K562 (cell line): ENCODE data around the gene HDAC9. TPM values are rescaled to one million over a fixed set of nuclear protein-coding genes. Genes with fewer than 3 reads are reported as not detected.

ENCODE experiments used
- ATAC-seq: fragments of 200-7000 bp; cut with Tn5 transposase; 3 replicates; pipeline ENCODE4 v1.9.1; 2020; ENCODE audit warnings: moderate library complexity
- BruUV-seq: library from RNA; stranded (reverse); fragments of 400-500 nt; replicated peaks from 2 replicates; lab custom pipeline; 2021; lab: Mats Ljungman, UMichigan
- CTCF ChIA-PET: fragments of 300-600 bp; formaldehyde crosslinking; extraction: SDS; loops from one replicate; lab custom pipeline; 2021; ENCODE audit warnings: low intra/inter-chr PET ratio; lab: Yijun Ruan, JAX
- POLR2A ChIA-PET: fragments of 300-600, 350-650 bp; sonication (Branson Sonifier 250); formaldehyde crosslinking; extraction: SDS; loops from one replicate; lab custom pipeline; 2021; ENCODE audit warnings: antibody characterized with exemption, inconsistent platforms; lab: Yijun Ruan, JAX
- DNase-seq, 4 experiments: peaks; one replicate each; pipeline versions ENCODE4 v3.0.0 to v3.0.0-alpha.2; 2011 to 2018; ENCODE audit warnings: low spot score in 3 of 4, mixed read lengths in 3 of 4; ENCODE audit errors: extremely low read depth in 1 of 4
- FAIRE-seq: peaks from 2 replicates; lab custom pipeline; 2011; peaks lifted over from hg19 to GRCh38; lab: Jason Lieb, UNC
- H2AFZ ChIP-seq: 2 replicates; pipeline ENCODE4 v1.6.0; 2011; ENCODE audit warnings: low read depth, low read length, control low read depth, inconsistent platforms
- H3K27ac ChIP-seq: fragments of 200-600 bp; 3 replicates; pipeline ENCODE4 v1.8.0; 2011; ENCODE audit warnings: low read depth, mild to moderate bottlenecking, control low read depth, inconsistent platforms, low read length, moderate library complexity, mixed read lengths; ENCODE audit errors: extremely low read depth
- H3K27me3 ChIP-seq, 2 experiments: fragments of 300-600 bp in 1 of 2; 2 replicates in 1 of 2; 3 replicates in 1 of 2; pipeline versions ENCODE4 v1.6.0 to v1.8.0; 2011; ENCODE audit warnings: inconsistent platforms in 2 of 2, low read length in 2 of 2, mild to moderate bottlenecking in 1 of 2, mixed read lengths in 1 of 2, moderate library complexity in 1 of 2; ENCODE audit not compliant: control insufficient read depth in 2 of 2, insufficient read depth in 2 of 2
- H3K36me3 ChIP-seq: fragments of 300-600 bp; 3 replicates; pipeline ENCODE4 v1.8.0; 2011; ENCODE audit warnings: mild to moderate bottlenecking, low read length, inconsistent platforms; ENCODE audit not compliant: control insufficient read depth, insufficient read depth
- H3K4me1 ChIP-seq, 2 experiments: fragments of 200-600 bp in 1 of 2; replicated peaks in 1 of 2; 2 replicates in 1 of 2; 3 replicates in 1 of 2; pipeline versions ENCODE4 v1.5.1 to v1.8.0; 2011; ENCODE audit warnings: inconsistent platforms in 2 of 2, low read length in 2 of 2, mild to moderate bottlenecking in 1 of 2, mixed read lengths in 1 of 2, moderate library complexity in 1 of 2; ENCODE audit not compliant: control insufficient read depth in 2 of 2, insufficient read depth in 2 of 2
- H3K4me2 ChIP-seq: 2 replicates; pipeline ENCODE4 v1.6.1; 2011; ENCODE audit warnings: low read length, control low read depth, inconsistent platforms, mixed read lengths; ENCODE audit not compliant: insufficient read depth
- H3K4me3 ChIP-seq: fragments of 200-600 bp; sonication (generic), shearing (Covaris generic); 2 replicates; pipeline ENCODE4 v1.5.1; 2016; ENCODE audit warnings: control low read depth, inconsistent platforms
- H3K79me2 ChIP-seq: fragments of 200-600 bp; 3 replicates; pipeline ENCODE4 v1.8.0; 2011; ENCODE audit warnings: low read length, inconsistent platforms; ENCODE audit not compliant: control insufficient read depth, insufficient read depth
- H3K9ac ChIP-seq, 2 experiments: 2 replicates each; pipeline versions ENCODE4 v1.6.0 to v1.6.1; 2011; ENCODE audit warnings: low read depth in 2 of 2, low read length in 2 of 2, control low read depth in 1 of 2, inconsistent platforms in 1 of 2, mild to moderate bottlenecking in 1 of 2, mixed read lengths in 1 of 2; ENCODE audit not compliant: insufficient read depth in 1 of 2
- H3K9me1 ChIP-seq: one replicate; pipeline ENCODE4 v1.6.0; 2011; ENCODE audit warnings: inconsistent platforms, mild to moderate bottlenecking, low read length, moderate library complexity; ENCODE audit not compliant: control insufficient read depth, insufficient read depth
- H3K9me3 ChIP-seq: replicated peaks from 2 replicates; pipeline ENCODE4 v1.5.1; 2011; ENCODE audit warnings: low read depth, low read length, inconsistent platforms; ENCODE audit not compliant: control insufficient read depth, insufficient read depth
- H4K20me1 ChIP-seq: replicated peaks from 2 replicates; pipeline ENCODE4 v1.6.1; 2011; ENCODE audit warnings: low read length, inconsistent platforms, mixed read lengths; ENCODE audit not compliant: control insufficient read depth, insufficient read depth
- CBX5 ChIP-seq: IDR thresholded peaks from 2 replicates; pipeline ENCODE4 v1.6.1; 2014; ENCODE audit warnings: low read depth, borderline replicate concordance
- ETS1 ChIP-seq: conservative IDR thresholded peaks from 2 replicates; pipeline ENCODE4 v1.6.1; 2011; ENCODE audit warnings: low read depth, mild to moderate bottlenecking, low read length; ENCODE audit not compliant: control insufficient read depth
- FOXJ2 ChIP-seq: fragments of 200-800 bp; sonication (Bioruptor generic); IDR thresholded peaks from 2 replicates; pipeline ENCODE4 v1.6.1; 2016; ENCODE audit warnings: missing genetic modification characterization, missing compliant biosample characterization
- FOXM1 ChIP-seq, 2 experiments: fragments of 450-650 bp in 1 of 2; sonication (generic) in 1 of 2; formaldehyde crosslinking in 1 of 2; IDR thresholded peaks; 2 replicates each; pipeline versions ENCODE4 v1.6.1 to v1.9.0; 2017 to 2022; ENCODE audit warnings: low read depth in 2 of 2, mild to moderate bottlenecking in 2 of 2, missing genetic modification reagents in 1 of 2, moderate library complexity in 1 of 2
- GTF2A2 ChIP-seq: IDR thresholded peaks from 2 replicates; pipeline ENCODE4 v1.6.1; 2016; ENCODE audit warnings: mild to moderate bottlenecking, missing genetic modification characterization, missing compliant biosample characterization
- KLF6 ChIP-seq: fragments of 250-450 bp; sonication (Bioruptor Pico); IDR thresholded peaks from 2 replicates; pipeline ENCODE4 v1.4.0; 2020; ENCODE audit warnings: mild to moderate bottlenecking, moderate library complexity, borderline replicate concordance
- NFE2 ChIP-seq: IDR thresholded peaks from 2 replicates; pipeline ENCODE4 v1.6.1; 2014; ENCODE audit warnings: antibody characterized with exemption, low read depth
- NFIX ChIP-seq: fragments of 250-450 bp; sonication (Bioruptor Pico); IDR thresholded peaks from 2 replicates; pipeline ENCODE4 v1.4.0; 2020; ENCODE audit warnings: low read depth, mild to moderate bottlenecking, moderate library complexity
- SIRT6 ChIP-seq: IDR thresholded peaks from one replicate; pipeline ENCODE4 v1.6.1; 2012; ENCODE audit warnings: low read depth, mild to moderate bottlenecking, control low read depth, inconsistent platforms, low read length, moderate library complexity
- SREBF2 ChIP-seq: sonication (generic); formaldehyde crosslinking; IDR thresholded peaks from 2 replicates; pipeline ENCODE4 v1.4.0; 2020; ENCODE audit warnings: mild to moderate bottlenecking, missing genetic modification reagents
- SRSF3 ChIP-seq: fragments of 200-400 bp; formaldehyde crosslinking; IDR thresholded peaks from 2 replicates; pipeline ENCODE4 v1.6.1; 2016; ENCODE audit warnings: mild to moderate bottlenecking, low read length, moderate library complexity; ENCODE audit not compliant: insufficient read depth
- SRSF7 ChIP-seq: fragments of 200-400 bp; formaldehyde crosslinking; optimal IDR thresholded peaks from 2 replicates; pipeline ENCODE3; 2017; ENCODE audit warnings: mild to moderate bottlenecking, low read depth, low read length
- ZNF121 ChIP-seq: sonication (generic); formaldehyde crosslinking; conservative IDR thresholded peaks from 2 replicates; pipeline ENCODE4 v1.8.0; 2022; ENCODE audit warnings: missing genetic modification reagents
- ZNF324 ChIP-seq: fragments of 250-450 bp; sonication (Bioruptor Pico); IDR thresholded peaks from 2 replicates; pipeline ENCODE4 v1.4.0; 2020; ENCODE audit warnings: mild to moderate bottlenecking
- WGBS: fragments of 100-300 bp; shearing (Covaris generic); methylation state at CpG from one replicate; pipeline ENCODE4 v1.1.6; 2016; ENCODE audit warnings: low coverage, mixed read lengths; ENCODE audit not compliant: insufficient coverage; ENCODE audit errors: missing lambda C conversion rate; 5-methylcytosine and 5-hydroxymethylcytosine counted together
- in situ Hi-C: fragments of 300-500 bp; cut with MboI; formaldehyde crosslinking; loops from 4 replicates; pipeline ENCODE4 v1.15.0; 2018; ENCODE audit warnings: inconsistent platforms, mixed read lengths
- intact Hi-C: fragments of 100-400 bp; cut with micrococcal nuclease; formaldehyde crosslinking; loops from 2 replicates; pipeline ENCODE4 v1.14.2; 2022
- polyA plus RNA-seq, 8 experiments: library from polyadenylated mRNA; depleted of rRNA in 4 of 8; stranded (reverse) in 5 of 8; unstranded in 3 of 8; fragments of >200 nt; fragmentation: Nextera tagmentation in 2 of 8; fragmentation: Illumina TruSeq in 1 of 8; extraction: Ambion mirVana in 2 of 8; extraction: Trizol in 1 of 8; gene quantifications; 2 replicates each; pipeline versions ENCODE4 v1.2.1 to v1.2.3, GENCODE V29; 2011 to 2014; ENCODE audit warnings: inconsistent platforms in 1 of 8, missing spikeins in 1 of 8
- total RNA-seq, 7 experiments: library from RNA; depleted of rRNA in 6 of 7; stranded (reverse); fragments of >200 nt in 6 of 7; fragmentation: Illumina TruSeq in 2 of 7; extraction: Trizol in 2 of 7; gene quantifications; 2 replicates each; pipeline versions ENCODE4 v1.2.1 to v1.2.3, GENCODE V29; 2011 to 2021; ENCODE audit warnings: low replicate concordance in 1 of 7

HDAC9 gene
- total and polyA plus RNA-seq, 9 of the 15 experiments (the other 6 are each of a cell fraction or from before 2014, with no cell fraction given), result 0.08 to 0.91 (median 0.33) TPM

GRCh38 chr7:18900236-18900635 is 404.7 kb downstream of the HDAC9 start:
- Histone ChIP-seq H2AFZ (no peak overlapping the region), H4K20me1 (no peaks in the 10 kb centered on the region), H3K79me2 (no peaks in the 10 kb centered on the region), H3K36me3 (no peaks in the 10 kb centered on the region), H3K9me1 (no peaks in the 10 kb centered on the region), H3K27ac (no peak overlapping the region), H3K4me3 (no peak overlapping the region), H3K9me3 (0 out of 2 replicates have a peak, but pooled peaks cover 1% of the 10 kb centered on the region), H3K9ac (no peak overlapping the region), H3K4me1 (no peaks in the 10 kb centered on the region), H3K4me2 (no peak overlapping the region), H3K27me3 (no peaks in the 10 kb centered on the region)
- POLR2A ChIA-PET, result no interaction called here
- ATAC-seq (no peak), FAIRE-seq (no peak), DNase-seq (no peak)
- WGBS, result 3% methylated on average over 3 of the region's 3 CpGs
- no peak for TF ChIP-seq ZNF324 (CRISPR knock-in tag)
- no peak for TF ChIP-seq SRSF7
- no peak for TF ChIP-seq FOXM1 (IDR thresholded peaks at IDR 0.05; ENCODE audit: low read depth)
- no peak for TF ChIP-seq FOXM1 (CRISPR knock-in tag; IDR thresholded peaks at IDR 0.05; ENCODE audit: low read depth)
- TF ChIP-seq SREBF2 (CRISPR knock-in tag), result no peak
- TF ChIP-seq KLF6 (CRISPR knock-in tag), result no peak
- TF ChIP-seq FOXJ2 (tag), result no peak
- no peak for TF ChIP-seq SIRT6
- no peak for TF ChIP-seq SRSF3
- no peak for TF ChIP-seq GTF2A2
- no peak for TF ChIP-seq CBX5
- no peak for TF ChIP-seq NFE2
- TF ChIP-seq ETS1, result no peak
- no peak for TF ChIP-seq NFIX (CRISPR knock-in tag)
- TF ChIP-seq ZNF121, result no peak
- CTCF ChIA-PET, result no interaction called here
- BruUV-seq, result no TSS peak
- in situ Hi-C loops, result no loop called here
- intact Hi-C loops, result no loop called here
